ENCODE measurements around the gene FAM168A. TPM values are rescaled to one million over a fixed set of nuclear protein-coding genes. Genes with fewer than 3 reads are reported as not detected.

The FAM168A gene
- total RNA-seq, 1 donor from 2014 or later: 30.2 TPM

GRCh38 chr11:73404048-73404447 is 193.9 kb downstream of the FAM168A start:
- peak; percentile 85 for DNase-seq (ENCODE audit: low spot score)

GRCh38 chr11:73403541-73403940 is 194.4 kb downstream of the FAM168A start:
- no peak for DNase-seq (ENCODE audit: low spot score)

- no peak for DNase-seq (ENCODE audit: low spot score)
Observed at GRCh38 chr11:73402834-73403185, 195.1 kb downstream of the FAM168A start.

- DNase-seq (ENCODE audit: low spot score): peak; percentile 51
Observed at GRCh38 chr11:73401924-73402833, 195.7 kb downstream of the FAM168A start.

GRCh38 chr11:73401217-73401923 is 196.5 kb downstream of the FAM168A start:
- DNase-seq (ENCODE audit: low spot score): no peak

- peak; percentile 65 for DNase-seq (ENCODE audit: low spot score)
Observed at GRCh38 chr11:73400293-73400692, 197.6 kb downstream of the FAM168A start.

- DNase-seq (ENCODE audit: low spot score): no peak
Observed at GRCh38 chr11:73399636-73400035, 198.3 kb downstream of the FAM168A start.

- DNase-seq (ENCODE audit: low spot score): peak; percentile 72
Observed at GRCh38 chr11:73399159-73399590, 198.7 kb downstream of the FAM168A start.

- peak; percentile 89 for DNase-seq (ENCODE audit: low spot score)
Observed at GRCh38 chr11:73398721-73399120, 199.2 kb downstream of the FAM168A start.

GRCh38 chr11:73398132-73398526 is 199.8 kb downstream of the FAM168A start:
- no peak for DNase-seq (ENCODE audit: low spot score)

- no peak for DNase-seq (ENCODE audit: low spot score)
Observed at GRCh38 chr11:73397468-73398131, 200.3 kb downstream of the FAM168A start.

GRCh38 chr11:73396985-73397384 is 200.9 kb downstream of the FAM168A start:
- DNase-seq (ENCODE audit: low spot score): no peak

GRCh38 chr11:73396251-73396930 is 201.5 kb downstream of the FAM168A start:
- no peak for DNase-seq (ENCODE audit: low spot score)

- DNase-seq (ENCODE audit: low spot score): no peak
Observed at GRCh38 chr11:73395297-73396208, 202.4 kb downstream of the FAM168A start.

GRCh38 chr11:73394416-73395296 is 203.3 kb downstream of the FAM168A start:
- no peak for DNase-seq (ENCODE audit: low spot score)

- DNase-seq (ENCODE audit: low spot score): no peak
Observed at GRCh38 chr11:73393479-73394415, 204.2 kb downstream of the FAM168A start.

- DNase-seq (ENCODE audit: low spot score): no peak
Observed at GRCh38 chr11:73393011-73393380, 204.9 kb downstream of the FAM168A start.

Data from mesenteric fat pad (tissue), 1 donor.